Non-pigmented ciliary epithelial cell (primary cell): ENCODE measurements around the gene TNXB.
"Not testable (repeated sequence)": the region's sequence is repeated elsewhere in the genome, so short reads cannot be mapped to it uniquely, and the experiment has no call there.

Source experiments
- DNase-seq: peaks from one replicate; pipeline ENCODE4 v3.0.0-alpha.2; 2010; ENCODE audit warnings: low read depth

Gene TNXB

GRCh38 chr6:32112431-32112980 lies 3.4 kb upstream of the TNXB start:
- DNase-seq = no peak

GRCh38 chr6:32111424-32112066 lies 2.4 kb upstream of the TNXB start:
- no peak for DNase-seq

- no peak for DNase-seq
Observed at GRCh38 chr6:32110632-32111031, 1.5 kb upstream of the TNXB start.

- DNase-seq = no peak
Observed at GRCh38 chr6:32109765-32110160, 625 bp upstream of the TNXB start.

- DNase-seq = no peak
Observed at GRCh38 chr6:32108727-32109113, 418 bp downstream of the TNXB start.

GRCh38 chr6:32108094-32108627 lies 977 bp downstream of the TNXB start:
- DNase-seq = no peak

DNA sequence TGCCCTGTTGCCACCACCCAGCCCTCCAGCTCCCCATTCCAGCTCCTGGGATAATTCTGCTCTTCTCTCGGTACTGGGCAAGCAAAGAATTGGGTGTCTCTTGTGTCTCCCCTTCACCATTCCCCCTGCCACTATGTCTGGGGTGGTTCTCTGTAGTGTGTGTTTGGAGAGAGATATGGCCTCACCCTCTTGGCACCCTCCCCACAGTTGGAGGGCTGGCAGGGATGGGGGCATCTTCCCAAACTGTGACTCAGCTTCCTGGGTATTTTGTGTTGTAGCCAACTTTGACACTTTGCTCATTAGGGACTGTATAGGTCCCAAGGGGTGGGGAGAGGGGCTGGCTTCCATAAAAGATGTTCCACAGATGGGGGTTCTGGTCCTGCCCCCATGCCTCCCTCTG lies 1.7 kb downstream of the TNXB start:
- no peak for DNase-seq

DNA sequence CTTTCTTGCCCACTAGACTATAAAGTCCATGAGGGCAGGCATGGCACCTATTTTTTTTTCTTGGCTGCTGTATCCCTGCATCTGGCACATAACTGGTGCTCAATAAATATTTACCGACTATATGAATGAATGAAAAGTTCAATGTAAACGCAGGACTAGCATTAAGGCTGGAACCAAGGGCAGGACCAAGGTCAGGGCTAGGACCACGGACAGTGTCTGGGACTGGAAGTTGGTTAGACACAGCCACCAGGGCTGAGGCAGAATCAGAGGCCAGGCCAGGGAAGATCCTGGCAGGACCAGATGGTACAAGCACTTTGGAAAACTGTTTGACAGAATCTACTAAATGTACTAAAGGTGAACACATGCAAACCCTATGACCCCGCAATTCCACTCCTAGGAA lies 3.7 kb downstream of the TNXB start:
- DNase-seq = no peak

- no peak for DNase-seq
Observed at GRCh38 chr6:32102255-32102654, 6.9 kb downstream of the TNXB start.

- DNase-seq = not testable (repeated sequence)
Observed at GRCh38 chr6:32100251-32100650, 8.9 kb downstream of the TNXB start.

GRCh38 chr6:32097364-32097763 lies 11.8 kb downstream of the TNXB start:
- no peak for DNase-seq

DNA sequence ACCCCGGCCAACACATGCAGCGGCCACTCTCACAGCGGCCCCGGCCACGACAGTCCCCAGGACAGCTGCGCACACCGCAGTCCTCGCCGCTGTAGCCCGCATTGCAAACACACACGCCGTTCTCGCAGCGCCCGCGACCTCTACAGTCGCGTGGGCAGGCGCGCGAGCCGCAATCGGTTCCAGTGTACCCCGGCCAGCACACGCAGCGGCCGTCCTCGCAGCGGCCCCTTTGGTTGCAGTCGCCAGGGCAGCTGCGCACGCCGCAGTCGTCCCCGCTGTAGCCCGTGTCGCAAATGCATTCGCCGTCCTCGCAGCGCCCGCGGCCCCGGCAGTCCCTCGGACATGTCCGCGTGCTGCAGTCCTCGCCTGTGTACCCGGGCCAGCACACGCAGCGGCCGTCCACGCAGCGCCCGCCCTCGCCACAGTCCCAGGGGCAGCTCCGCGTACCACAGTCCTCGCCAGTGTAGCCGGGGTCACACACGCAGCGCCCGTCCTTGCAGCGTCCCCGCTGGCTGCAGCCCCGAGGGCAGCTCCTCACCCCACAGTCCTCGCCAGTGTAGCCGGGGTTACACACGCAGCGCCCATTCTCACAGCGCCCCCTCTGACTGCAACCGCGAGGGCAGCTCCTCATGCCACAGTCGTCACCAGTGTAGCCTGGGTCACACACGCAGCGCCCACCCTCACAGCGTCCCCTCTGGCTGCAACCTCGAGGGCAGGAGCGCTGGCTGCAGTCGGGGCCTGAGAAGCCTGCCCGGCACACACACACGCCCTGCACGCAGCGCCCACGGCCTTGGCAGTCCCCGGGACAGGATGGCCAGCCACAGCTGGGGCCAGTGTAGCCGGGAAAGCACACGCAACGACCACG lies 12.5 kb downstream of the TNXB start:
- DNase-seq = no peak

DNA sequence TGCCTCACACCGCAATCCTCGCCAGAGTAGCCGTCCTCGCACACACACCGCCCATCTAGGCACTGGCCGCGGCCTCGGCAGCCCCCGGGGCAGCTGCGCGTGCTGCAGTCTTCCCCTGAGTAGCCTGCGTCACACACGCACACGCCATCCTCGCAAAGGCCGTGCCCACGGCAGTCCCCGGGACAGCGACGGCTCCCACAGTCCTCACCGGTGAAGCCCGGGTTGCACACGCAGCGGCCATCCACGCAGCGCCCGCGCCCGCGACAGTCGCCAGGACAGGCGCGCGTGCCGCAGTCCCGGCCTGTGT lies 13.1 kb downstream of the TNXB start:
- no peak for DNase-seq

GRCh38 chr6:32095338-32096086 lies 13.6 kb downstream of the TNXB start:
- no peak for DNase-seq

- DNase-seq = no peak
Observed at GRCh38 chr6:32092760-32093497, 16.2 kb downstream of the TNXB start.

DNA sequence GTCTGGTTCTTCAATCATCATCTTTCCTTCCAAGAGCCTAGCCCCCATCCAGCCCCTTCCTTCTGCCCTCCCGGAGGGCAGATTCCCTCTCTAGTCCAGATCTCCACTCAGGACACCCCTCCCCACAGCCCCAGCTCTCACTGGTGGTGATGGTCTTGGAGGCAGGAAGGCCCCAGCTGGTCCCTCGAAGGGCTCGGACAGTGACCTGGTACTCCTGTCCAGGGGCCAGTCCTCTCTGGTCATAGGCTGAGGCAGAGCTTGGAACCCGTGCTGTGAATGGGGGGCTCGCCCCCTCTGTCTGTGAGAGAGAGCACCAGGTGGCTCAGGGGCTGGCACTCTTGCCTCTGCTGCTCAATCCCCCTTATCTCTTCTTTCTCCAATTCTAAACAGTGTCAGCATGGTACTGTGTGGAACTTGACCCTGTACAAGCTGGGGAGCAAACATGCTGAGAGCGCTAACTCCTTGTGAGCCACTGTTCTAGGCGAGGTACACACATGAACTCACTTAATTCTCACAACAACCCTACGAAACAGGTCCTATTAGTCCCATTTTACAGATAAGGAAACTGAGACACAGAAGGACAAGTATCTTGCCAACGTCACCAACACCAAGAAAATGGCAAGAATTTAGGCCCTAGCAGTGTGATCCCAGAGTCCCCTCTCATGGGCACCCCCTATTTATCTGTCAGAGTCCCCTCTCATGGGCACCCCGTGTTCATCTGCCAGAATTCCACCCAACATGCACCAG lies 19.9 kb downstream of the TNXB start:
- DNase-seq = no peak

DNA sequence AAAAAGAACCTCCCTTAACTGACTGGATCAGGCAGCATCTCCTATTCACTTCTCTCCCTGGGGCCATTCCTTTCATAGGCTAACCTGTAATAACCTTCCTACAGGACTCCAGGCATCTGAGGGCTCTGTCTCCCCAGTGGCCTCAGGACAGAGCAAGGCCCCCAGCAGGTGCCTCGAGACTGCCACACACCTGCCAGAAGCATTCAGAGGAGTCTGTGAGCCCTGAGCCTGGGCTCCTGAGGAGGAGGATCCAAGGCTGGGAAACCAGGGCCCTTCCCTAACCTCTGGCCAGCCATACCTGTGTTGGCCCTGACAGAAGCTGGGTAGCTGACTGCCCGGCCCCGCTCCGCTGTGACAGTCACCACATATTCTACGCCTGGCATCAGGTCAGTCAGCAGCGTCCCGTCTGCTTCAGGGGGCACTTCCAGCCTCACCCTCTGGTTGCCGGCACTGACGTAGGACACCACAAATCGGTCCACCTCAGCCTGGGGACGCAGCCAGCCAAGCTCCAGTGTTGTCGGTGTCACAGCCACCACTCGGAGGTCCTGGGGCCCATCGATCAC lies 20.6 kb downstream of the TNXB start:
- no peak for DNase-seq

DNA sequence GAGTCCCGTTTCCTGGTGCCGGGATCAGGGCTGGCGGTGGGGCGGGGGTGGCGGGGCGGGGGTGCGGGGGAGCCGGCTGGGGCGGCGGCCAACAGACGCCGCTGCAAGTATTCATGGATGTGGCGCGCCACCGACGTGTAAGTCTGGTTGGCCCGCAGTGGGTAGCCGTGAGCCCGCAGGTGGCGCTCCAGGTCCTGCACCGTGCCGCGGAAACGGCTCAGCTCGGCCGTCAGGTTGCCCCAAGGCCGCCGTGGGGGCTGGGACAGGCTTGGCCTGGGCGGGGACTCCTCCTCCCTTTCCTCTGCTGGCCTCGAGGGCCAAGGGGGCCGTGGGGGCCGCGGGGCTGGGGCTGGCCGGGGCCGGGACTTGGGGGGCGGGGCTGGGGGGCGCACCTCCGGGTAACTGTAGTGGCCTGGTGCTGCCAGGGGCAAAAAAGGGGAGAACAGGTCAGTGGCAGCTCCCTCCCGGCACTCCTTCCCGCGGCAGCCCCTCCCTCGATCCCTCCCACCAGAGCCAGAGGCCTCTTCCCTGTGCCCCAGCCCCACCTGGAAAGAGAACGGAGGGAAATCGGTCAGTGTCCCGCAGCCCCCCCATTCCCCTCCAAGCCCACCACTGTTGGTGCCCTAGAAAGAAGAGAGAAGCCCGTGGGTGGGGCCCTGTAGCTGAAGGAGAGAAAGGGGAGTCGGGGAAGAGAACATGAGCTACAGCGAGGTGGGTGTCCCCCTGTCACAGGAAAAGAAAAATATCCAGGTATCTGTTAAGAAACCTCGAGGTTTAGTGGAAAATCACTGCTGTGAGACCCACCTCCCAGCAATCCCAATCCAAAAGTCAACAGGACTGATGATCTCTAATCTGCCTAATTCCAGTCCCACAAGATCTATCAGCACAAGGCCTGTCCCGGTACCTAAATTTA lies 21.3 kb downstream of the TNXB start:
- DNase-seq = no peak

DNA sequence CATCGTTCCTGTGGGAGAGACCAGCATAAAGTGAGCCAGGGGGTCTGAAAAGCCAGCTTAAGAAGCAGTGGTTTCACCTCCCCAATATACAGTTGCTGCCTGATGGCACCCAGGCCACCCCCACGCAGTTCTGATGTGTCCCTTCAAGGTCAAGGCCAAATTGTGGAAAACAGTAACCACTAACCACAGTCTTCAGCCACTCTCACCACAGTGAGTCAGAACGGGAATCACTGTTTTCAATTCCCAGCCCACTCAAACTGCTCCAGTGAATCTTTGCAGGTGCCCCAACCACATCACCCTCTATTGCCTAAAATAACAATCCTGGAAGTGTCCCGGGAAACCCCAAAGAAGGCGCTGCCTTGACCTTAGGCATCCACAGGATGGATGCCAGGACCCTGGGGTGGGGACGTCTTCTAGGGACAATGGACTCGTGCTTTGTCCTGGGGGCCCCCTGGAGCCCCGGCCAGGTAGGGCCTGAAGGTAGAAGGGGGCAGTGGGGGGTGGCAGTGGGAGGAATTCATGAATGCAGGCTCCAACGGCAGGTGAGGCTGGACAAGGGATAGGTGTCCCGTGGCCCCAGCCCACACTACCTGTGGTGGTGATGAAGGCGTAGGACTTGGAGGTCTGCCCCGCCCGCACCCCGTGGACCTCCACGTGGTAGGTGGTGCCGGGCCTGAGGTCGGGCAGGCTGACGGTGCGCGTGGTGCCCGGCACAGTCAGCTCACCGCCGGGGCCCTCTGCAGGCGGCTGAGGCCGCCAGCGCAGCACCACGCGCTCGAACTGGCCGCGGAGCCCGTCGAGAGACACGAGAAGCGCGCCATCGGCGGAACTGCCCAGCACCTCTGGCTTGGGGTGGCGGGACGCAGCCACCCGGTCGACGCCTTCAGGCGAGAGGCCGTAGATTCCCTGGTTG lies 22.2 kb downstream of the TNXB start:
- peak; percentile 50 for DNase-seq
